GM15510 (cell line): ENCODE results near the gene ARRDC2.

Experiments used
- POLR2A ChIP-seq: IDR thresholded peaks from 3 replicates; pipeline ENCODE4 v1.6.1; 2011; ENCODE audit warnings: borderline replicate concordance; ENCODE audit not compliant: insufficient read length; ENCODE audit errors: extremely low read depth

The ARRDC2 gene

DNA sequence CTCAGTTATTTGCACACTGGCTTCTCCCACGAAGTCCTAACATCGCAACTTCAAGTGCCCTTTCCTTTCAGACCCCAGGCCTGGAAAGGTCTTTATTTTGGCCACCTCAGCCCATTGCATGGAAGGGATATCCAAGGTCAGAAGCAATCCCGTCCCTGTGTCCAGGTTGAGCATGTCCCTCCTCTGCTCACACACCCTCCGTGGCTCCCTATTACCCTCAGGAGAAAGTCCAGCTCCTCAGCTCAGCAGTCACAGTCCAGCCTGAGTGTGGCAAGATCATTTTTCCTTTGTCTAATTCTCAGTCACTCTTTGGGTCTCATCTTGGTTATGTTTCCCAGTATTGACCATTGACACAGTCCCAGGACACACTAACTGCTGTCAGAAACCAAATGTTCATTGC is 19.2 kb downstream of the ARRDC2 start:
- no peak for TF ChIP-seq POLR2A

DNA sequence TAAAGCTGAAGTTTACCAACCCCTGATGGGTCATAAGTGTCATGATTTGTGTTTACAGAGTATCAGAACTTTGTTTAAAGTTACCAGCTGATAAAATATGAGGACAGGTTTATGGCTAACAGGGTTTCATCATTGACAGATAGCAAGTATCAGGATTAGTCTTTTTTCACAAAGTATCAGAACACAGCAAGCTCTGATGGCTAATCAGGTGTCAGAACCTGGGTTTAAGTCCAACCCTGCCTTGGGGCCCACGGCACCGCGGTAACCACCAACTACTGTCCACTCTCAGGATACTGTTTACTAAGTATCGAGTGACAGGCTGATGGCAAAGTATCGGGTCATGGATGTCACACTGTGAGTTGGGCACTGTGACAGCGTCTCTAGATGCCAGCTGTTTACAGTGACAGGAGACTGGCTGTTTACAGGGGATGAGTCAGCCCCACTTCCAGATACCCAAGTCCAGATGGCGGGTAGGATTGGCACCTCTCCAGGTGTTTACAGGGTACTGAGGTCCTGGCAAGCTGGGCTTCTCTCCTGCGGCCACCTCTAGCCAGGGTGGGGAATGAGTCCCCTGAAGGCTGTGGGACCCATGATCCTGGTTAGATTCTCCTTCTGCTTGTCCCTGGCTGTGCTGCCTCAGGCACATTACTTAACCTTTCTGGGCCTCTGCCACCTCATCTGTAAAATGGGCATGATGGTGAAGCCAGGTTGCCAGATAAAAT is 21.8 kb downstream of the ARRDC2 start:
- no peak for TF ChIP-seq POLR2A

DNA sequence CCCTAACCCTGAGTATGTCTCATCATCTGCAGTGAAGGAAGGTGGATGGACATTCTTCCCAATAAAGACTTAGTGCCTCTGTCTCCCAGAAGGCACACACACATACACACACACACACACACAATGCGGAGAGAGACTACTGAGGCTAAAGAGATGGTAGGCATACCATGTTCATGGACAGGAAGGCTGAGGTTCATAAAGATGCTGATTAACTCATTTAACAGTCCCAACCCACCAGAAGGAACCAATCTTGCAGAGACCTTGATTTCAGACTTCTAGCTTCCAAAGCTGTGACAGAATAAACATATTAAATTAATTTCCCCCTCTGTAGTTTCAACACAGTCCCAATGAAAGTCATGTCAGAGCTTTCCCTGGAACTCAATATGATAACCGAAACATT is 33.1 kb downstream of the ARRDC2 start:
- no peak for TF ChIP-seq POLR2A

DNA sequence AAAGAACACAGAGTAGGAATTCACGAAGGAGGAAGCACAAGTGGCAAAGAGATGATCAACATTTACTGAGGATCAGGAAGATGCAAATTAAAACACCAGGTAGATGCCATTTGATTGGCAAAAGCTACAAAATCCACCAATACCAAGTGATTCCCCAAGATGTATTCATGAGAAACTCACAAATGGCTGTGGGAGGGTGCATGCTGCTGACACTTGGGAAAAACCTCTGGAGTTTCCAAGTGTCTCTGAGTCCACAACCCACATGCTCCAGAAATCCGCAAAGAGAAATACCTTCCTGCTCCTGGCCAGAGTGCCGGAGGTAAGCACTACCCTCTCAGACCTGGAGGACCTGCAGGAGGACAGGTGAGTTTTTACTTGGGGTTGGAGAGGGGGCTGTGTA is 35.7 kb downstream of the ARRDC2 start:
- TF ChIP-seq POLR2A: no peak

DNA sequence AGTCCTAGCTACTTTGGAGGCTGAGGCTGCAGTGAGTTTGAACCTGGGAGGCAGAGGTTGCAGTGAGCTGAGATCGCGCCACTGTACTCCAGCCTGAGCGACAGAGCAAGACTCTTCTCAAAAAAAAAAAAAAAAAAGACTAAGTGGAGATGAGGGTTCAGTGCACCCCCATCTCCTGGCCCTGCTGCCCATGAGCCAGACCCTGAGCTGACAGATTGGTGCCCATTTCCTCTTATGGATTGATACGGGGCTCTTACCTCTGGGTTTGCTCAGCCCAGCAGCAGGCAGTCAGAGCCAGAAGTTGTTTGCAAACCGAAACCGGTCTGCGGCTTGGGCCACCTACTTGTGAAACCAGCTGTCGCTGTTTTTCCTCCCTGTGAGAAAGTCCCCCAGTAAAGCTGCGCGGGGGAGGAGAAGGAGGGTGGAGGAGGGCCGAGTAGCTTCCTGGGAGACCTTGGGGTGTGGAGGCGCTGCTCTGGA is 36.9 kb downstream of the ARRDC2 start:
- no peak for TF ChIP-seq POLR2A

DNA sequence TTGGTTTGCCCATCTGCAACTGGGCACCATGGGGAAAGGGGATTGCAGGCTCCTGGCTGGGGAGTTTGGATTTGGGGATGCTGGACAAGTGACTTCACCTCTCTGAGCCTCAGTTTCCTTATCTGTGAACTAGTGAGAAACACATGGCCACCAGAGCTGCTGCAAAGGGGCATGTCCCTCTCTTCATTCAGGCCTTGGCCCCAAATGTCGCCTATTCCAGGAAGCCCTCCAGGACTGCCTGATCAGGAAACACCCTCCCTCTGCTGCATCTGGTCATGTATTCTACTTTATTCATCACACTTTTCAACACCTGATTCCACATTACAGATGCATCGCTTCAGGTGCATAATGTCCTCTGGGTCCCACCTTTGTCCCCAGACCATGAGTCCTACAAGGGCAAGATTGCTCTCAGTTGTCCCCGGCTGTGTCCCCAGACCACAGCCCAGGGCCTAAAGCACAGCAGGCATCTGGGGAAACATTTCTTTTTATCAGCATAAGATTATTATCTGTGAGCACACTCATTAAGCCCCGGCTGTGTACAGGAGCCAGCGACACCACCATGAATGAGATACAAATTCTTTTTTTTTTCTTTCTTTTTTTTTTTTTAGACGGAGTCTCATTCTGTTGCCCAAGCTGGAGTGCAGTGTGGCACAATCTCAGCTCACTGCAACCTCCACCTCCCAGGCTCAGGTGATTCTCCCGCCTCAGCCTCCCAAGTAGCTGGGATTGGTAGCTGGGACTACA is 37.5 kb downstream of the ARRDC2 start:
- no peak for TF ChIP-seq POLR2A

DNA sequence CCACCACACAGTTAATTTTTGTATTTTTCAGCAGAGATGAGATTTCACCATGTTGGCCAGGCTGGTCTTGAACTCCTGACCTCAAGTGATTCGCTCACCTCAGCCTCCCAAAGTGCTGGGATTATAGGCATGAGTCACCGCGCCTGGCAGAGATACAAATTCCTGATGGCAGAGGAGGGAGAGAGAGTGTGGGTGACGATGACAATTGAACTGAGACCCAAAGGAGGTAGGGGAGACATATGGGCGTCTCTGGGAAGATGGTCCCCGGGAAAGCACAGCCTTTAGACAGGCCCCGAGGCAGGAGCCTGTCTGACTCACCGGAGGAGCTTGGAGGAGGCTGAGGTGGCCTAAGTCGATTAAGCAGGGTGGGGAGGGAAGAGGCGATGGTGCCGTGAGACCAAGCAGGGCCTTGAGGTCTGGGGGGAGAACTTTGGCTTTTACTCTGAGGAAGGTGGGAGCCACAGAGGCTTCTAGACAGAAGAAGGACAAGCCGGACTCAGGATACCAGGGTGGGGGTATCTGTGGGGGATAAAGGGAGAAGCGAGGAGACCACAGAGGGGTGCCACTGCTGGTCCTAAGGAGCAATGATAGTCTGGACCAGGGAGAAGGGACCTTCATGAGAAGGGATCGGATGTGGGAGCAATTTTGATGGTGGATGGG is 38.2 kb downstream of the ARRDC2 start:
- no peak for TF ChIP-seq POLR2A

DNA sequence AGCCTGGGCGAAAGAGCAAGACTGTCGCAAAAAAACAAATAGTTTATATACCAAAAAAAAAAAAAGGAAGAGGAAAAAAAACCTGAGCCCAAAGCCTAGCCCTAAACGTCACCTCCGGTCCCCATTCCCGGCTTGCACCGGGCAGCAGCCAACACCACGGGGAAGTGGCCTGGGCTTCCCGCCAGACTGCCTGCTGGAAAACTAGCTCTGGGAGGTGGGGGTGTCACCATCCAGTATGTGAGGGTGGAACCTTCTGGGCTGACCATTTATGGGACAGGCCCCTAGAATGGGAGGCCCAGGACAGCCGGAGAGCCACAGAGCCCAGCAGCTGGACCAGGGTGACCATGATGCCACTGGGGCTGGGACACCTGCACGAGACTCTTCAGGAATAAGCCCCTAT is 41.4 kb downstream of the ARRDC2 start:
- no peak for TF ChIP-seq POLR2A

DNA sequence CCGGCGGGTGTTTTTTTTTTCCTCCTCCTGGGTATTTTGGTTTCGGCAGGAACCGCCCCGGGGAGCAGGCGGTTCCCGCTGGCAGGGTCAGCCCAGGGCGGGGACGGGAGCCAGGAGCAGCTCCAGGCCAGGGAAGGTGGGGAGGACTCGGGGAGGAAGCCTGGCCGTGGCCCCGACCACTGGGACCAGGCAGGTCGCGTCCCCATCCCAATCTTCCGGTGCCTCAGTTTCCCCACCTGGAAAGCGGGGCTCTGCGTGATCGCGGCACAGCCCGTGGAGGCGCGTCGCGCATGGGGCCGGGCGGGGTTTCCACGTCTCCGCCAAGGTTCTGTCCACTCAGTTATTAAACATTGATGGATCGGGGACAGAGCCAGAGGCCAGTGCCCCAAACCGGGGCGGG is 43.9 kb downstream of the ARRDC2 start:
- TF ChIP-seq POLR2A: no peak

DNA sequence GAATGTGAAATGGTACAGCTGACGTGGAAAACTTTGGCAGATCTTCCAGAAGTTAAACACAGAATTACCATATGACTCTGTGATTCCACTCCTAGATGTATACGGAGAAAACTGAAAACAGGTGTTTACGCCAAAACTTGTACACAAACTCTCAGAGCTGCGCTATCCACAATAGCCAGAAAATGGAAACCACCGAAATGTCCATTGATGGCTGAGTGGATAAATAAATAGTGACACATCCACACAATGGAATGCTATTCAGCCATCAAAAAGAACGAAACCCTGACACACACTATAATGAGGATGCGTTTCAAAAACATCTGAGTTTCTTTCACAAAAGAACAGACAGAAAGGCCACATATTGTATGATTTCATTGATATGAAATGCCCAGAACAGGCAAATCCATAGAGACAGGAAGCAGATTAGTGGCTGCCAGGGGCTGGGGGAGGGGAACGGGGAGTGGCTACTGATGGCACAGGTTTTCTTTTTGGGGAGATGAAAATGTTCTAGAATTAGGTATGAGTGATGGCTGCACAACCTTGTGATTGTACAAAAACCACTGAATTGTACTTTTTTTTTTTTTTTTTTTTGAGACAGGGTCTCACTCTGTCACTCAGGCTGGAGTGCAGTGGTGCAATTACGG is 45.7 kb downstream of the ARRDC2 start:
- no peak for TF ChIP-seq POLR2A

DNA sequence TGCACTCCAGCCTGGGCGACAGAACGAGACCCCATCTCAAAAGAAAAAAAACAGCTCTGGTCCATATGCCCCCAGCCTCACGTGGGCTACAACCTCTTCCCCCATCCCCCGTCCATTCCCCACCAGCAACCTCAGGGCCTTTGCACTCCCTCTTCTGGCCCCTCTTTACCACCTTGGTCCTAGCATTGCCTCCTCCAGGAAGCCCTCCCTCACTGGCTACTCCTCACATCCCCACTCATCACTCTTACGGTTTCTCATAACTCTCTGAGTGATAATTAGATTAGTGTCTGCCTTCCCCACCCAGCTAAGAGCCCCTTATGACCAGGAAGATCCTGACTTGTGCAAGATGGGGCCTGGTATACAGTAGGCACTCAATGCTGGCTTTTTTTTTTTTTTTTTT is 48.0 kb downstream of the ARRDC2 start:
- TF ChIP-seq POLR2A: no peak

DNA sequence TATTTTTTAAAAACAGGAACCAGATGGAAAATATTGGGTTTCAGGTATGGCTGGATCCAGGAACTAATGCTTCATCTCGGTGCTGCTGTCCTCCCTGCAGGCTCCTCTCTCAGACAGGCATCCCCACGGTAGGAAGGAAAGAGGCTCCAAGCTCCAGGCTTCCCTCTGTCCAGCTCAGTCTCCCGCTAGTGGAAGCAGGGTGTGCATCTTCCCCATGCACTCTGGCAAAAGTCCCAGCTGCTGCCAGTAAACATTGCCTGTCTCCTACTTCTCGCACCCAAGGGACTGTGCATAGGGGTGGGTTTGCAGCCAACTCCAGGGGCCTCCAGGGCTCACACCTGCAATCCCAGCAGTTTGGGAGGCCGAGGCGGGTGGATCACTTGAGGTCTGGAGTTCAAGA is 49.6 kb downstream of the ARRDC2 start:
- TF ChIP-seq POLR2A: no peak

DNA sequence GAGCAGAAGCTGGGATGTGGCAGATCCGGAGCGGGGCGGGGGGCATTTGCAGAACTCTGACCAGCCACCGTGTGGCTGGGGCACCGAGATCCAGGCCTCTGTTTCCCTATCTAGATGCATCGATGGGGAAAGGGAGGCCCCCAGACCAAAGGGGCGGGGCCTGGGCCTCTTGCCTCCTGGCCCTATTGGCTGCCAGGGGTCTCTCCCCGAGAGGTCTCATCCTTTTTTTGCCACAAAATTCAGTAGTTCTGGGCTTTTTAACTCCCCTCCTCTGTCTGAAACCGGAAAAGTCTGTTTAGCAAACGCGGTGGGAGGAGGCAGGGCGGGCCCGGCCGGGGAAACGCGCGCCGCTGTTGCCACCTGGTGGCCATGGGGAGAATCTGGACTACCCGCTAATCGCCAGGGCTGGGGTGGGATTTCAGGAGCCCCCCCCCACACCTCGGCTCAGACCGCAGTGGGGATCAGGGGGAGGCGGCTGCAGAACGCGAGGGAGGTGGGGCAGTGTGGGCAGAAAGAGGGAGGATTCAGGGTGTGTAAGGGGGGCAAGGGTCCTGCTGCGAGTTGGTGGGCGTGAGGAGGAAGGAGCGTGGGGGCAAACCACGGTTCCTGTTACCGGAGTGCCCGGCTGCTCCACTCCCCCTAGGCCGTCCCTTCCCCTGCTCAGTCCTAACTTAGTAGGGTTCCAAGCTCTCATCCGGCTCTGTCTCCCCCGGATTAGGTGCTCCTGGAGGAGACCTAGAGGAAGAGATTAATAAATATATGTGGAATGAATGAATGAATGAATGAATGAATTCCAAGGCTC is 50.4 kb downstream of the ARRDC2 start:
- TF ChIP-seq POLR2A: no peak

DNA sequence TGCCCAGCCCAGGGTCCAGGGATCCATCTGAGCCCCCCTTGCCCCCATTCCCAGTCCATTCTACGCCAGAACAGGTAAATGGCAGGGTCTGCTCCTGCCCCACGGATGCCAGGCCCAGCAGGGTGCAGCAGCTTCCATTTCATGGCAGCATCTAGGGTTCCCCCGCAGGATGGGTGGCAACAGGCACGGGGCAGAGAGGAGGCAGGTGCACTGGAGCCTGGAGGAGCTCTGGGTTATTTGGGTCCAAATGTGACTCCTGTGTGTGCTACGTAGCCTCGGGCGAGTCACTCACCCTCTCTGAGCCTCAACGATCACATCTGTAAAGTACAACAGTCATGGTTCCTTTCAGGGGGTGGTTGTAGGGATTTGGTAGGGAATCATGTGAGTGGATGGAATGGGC is 51.3 kb downstream of the ARRDC2 start:
- no peak for TF ChIP-seq POLR2A

DNA sequence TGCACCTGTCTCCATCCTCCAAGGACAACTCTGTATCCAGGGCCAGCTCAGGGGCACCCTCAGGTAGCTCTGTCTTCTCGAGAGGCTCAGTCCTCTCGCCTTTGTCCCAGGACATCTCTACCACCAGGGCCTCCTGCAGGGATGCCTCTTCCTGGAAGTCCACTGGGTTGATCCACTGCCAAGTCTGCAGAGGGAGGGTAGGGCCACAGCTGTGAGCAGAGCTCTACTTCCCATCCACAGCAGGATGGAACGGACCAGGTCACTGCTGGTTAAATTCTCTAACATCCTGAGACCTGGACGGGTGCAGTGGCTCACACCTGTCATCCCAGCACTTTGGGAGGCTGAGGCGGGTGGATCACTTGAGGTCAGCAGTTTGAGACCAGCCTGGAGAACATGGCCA is 51.9 kb downstream of the ARRDC2 start:
- TF ChIP-seq POLR2A: no peak

DNA sequence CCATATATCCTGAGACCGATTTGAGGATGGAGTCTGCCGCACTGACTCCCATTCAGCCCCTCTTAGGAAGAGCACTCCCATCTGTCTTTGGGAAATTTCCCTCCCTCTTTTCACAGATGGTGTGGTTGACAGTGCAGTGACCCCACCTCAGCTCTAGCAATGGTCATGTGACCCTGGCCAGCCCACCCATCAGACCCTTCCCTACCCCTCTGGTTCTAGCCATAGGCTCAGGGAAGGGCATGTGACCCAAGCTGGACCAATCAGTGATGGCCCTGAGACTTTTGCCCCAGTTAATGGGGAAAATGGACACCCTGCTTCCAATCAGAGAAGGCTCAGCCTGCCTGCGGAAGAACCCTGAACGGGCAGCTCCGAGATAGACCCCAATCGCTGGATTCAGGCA is 52.5 kb downstream of the ARRDC2 start:
- TF ChIP-seq POLR2A: no peak
